A673 (cell line): Measurements from ENCODE around the gene KRTAP6-3. TPM values are rescaled to one million over a fixed set of nuclear protein-coding genes. Genes with fewer than 3 reads are reported as not detected.

Experiments used
- BruUV-seq: library from RNA; stranded (reverse); fragments of 400-500 nt; replicated peaks from 2 replicates; lab custom pipeline; 2021; lab: Mats Ljungman, UMichigan
- CTCF ChIA-PET: fragments of 300-600 bp; sonication (Branson Sonifier 250); formaldehyde crosslinking; loops from one replicate; lab custom pipeline; 2022; ENCODE audit warnings: antibody characterized with exemption; lab: Charles Lee
- POLR2A ChIA-PET: fragments of 300-600 bp; sonication (Branson Sonifier 250); formaldehyde crosslinking; loops from one replicate; lab custom pipeline; 2022; ENCODE audit warnings: antibody characterized with exemption; ENCODE audit not compliant: low non-redundant PET; lab: Charles Lee
- DNase-seq: peaks from one replicate; pipeline ENCODE4 v3.0.0-alpha.2; 2015; ENCODE audit warnings: low spot score
- H3K27ac ChIP-seq: fragments of 200-600 bp; sonication (generic); 2 replicates; pipeline ENCODE4 v1.5.1; 2016; ENCODE audit warnings: mixed run types, low read depth, mild to moderate bottlenecking, mixed read lengths, antibody characterized with exemption, low read length; ENCODE audit not compliant: poor library complexity, severe bottlenecking
- H3K27me3 ChIP-seq: fragments of 200-600 bp; sonication (generic); replicated peaks from 2 replicates; pipeline ENCODE4 v1.6.1; 2017; ENCODE audit warnings: mixed run types, low read depth, mild to moderate bottlenecking, mixed read lengths, antibody characterized with exemption, low read length; ENCODE audit not compliant: insufficient read depth, poor library complexity
- H3K36me3 ChIP-seq: fragments of 200-600 bp; sonication (generic); 2 replicates; pipeline ENCODE4 v1.6.1; 2016; ENCODE audit warnings: mixed run types, mild to moderate bottlenecking, mixed read lengths, antibody characterized with exemption, low read length; ENCODE audit not compliant: insufficient read depth, poor library complexity, severe bottlenecking
- H3K4me1 ChIP-seq: fragments of 200-600 bp; sonication (generic); 2 replicates; pipeline ENCODE4 v1.6.1; 2017; ENCODE audit warnings: mixed run types, mild to moderate bottlenecking, mixed read lengths, antibody characterized with exemption, low read length; ENCODE audit not compliant: insufficient read depth, poor library complexity, severe bottlenecking
- H3K4me3 ChIP-seq: fragments of 200-600 bp; sonication (generic); 2 replicates; pipeline ENCODE4 v1.5.1; 2016; ENCODE audit warnings: low read depth, mixed run types, mild to moderate bottlenecking, mixed read lengths, low read length; ENCODE audit not compliant: poor library complexity, severe bottlenecking
- H3K9me3 ChIP-seq: fragments of 200-600 bp; sonication (generic); 2 replicates; pipeline ENCODE4 v1.6.1; 2016; ENCODE audit warnings: mixed run types, low read depth, mild to moderate bottlenecking, mixed read lengths, antibody characterized with exemption, low read length; ENCODE audit not compliant: poor library complexity, severe bottlenecking
- EZH2 ChIP-seq: fragments of 200-600 bp; sonication (generic); IDR thresholded peaks from 2 replicates; pipeline ENCODE4 v1.6.1; 2017; ENCODE audit warnings: borderline replicate concordance, low read depth, mild to moderate bottlenecking, mixed read lengths, antibody characterized with exemption, low read length; ENCODE audit not compliant: poor library complexity, severe bottlenecking
- intact Hi-C: fragments of 100-400 bp; cut with micrococcal nuclease; formaldehyde crosslinking; loops from one replicate; pipeline ENCODE4 v1.10.0; 2022; ENCODE audit not compliant: unreplicated experiment
- total RNA-seq: library from RNA; stranded (reverse); gene quantifications from 2 replicates; pipeline ENCODE4 v1.2.3, GENCODE V29; 2021
- TF ChIP-seq, protein P1 (sequence below): fragments of 300-800, 200-600 bp; sonication (generic); conservative IDR thresholded peaks from 2 replicates; pipeline ENCODE4 v1.5.1; 2017; ENCODE audit warnings: low read depth, mild to moderate bottlenecking, antibody characterized with exemption, low read length, moderate library complexity, mixed read lengths

KRTAP6-3 gene
- total RNA-seq, 1 experiment from 2014 or later, result not detected

DNA sequence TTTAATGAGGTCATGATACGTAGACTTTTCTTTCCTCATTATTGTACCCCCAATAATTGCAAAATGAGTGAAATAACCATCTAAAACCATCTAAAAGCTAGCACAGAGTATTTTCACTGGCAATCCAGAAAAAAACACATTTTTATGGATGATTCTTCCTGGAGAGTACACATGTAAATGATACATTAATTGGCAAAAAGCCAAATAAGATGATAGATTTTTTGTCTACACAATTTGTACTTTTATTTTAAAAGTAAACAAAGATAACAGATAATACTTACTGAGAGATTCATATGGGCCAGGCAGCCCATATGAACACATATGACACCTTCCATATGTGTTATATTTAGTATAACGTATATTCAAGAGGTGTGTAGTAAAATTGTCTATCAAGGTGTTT, 28.6 kb upstream of the KRTAP6-3 start:
- DNase-seq, result no peak
- no peaks in the 10 kb centered on the region for H3K27me3 ChIP-seq
- TF ChIP-seq, protein P1, sequence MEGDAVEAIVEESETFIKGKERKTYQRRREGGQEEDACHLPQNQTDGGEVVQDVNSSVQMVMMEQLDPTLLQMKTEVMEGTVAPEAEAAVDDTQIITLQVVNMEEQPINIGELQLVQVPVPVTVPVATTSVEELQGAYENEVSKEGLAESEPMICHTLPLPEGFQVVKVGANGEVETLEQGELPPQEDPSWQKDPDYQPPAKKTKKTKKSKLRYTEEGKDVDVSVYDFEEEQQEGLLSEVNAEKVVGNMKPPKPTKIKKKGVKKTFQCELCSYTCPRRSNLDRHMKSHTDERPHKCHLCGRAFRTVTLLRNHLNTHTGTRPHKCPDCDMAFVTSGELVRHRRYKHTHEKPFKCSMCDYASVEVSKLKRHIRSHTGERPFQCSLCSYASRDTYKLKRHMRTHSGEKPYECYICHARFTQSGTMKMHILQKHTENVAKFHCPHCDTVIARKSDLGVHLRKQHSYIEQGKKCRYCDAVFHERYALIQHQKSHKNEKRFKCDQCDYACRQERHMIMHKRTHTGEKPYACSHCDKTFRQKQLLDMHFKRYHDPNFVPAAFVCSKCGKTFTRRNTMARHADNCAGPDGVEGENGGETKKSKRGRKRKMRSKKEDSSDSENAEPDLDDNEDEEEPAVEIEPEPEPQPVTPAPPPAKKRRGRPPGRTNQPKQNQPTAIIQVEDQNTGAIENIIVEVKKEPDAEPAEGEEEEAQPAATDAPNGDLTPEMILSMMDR, result no peak
- TF ChIP-seq EZH2, result no peak
- peaks cover 7% of the 10 kb centered on the region for H3K9me3 ChIP-seq
- CTCF ChIA-PET, result no interaction called here
- H3K4me1 ChIP-seq, result no peaks in the 10 kb centered on the region
- intact Hi-C loops, result no loop called here
- no peak overlapping the region for H3K4me3 ChIP-seq
- BruUV-seq, result no TSS peak
- H3K36me3 ChIP-seq, result no peaks in the 10 kb centered on the region
- POLR2A ChIA-PET, result no interaction called here
- H3K27ac ChIP-seq, result no peak overlapping the region

DNA sequence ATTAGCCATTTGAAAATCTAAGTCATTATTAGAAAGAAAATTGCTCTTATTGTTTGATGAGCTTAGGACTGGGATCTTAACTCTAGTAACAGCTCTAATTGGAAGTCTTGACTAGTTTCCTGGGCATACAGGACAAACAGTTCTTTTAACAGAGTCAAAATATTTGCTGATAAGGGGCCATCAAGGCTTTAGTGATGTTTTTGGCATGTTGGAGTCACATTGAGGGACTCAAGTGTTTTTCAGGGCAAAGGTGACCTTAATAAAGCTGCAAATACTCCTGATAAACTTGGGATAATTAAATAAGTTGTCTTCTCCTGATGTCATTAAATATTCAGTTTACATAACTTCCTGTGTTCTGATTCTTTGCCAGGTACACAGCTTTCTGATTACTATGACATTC, 24.6 kb upstream of the KRTAP6-3 start:
- Histone ChIP-seq H3K9me3 (no peaks in the 10 kb centered on the region), H3K36me3 (no peaks in the 10 kb centered on the region), H3K4me3 (no peak overlapping the region), H3K27me3 (no peaks in the 10 kb centered on the region), H3K4me1 (no peaks in the 10 kb centered on the region), H3K27ac (no peak overlapping the region)
- POLR2A ChIA-PET, result no interaction called here
- DNase-seq, result no peak
- intact Hi-C loops, result no loop called here
- CTCF ChIA-PET, result no interaction called here
- no TSS peak for BruUV-seq
- TF ChIP-seq, protein P1, result no peak
- TF ChIP-seq EZH2, result no peak

DNA sequence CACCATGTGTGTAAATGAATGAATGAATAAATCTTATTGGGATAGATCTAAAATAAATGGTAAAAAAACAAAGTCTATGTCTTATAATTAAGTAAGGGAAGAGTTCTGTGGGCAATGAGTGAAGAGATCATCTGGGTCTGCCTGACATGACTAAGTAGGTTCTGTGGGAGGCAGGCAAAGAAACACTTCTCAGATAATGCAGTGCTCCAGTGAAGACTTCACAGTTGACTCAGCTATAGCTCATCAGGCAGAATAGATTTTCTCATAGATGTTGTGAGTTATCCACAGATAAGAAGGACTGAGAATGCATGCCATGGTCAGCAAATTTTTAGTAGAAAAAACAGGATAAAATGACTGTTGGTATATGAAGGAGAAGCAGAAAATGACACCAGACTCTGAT, 14.5 kb upstream of the KRTAP6-3 start:
- BruUV-seq, result no TSS peak
- H3K27me3 ChIP-seq, result no peaks in the 10 kb centered on the region
- H3K27ac ChIP-seq, result no peak overlapping the region
- H3K9me3 ChIP-seq, result no peaks in the 10 kb centered on the region
- intact Hi-C loops, result no loop called here
- TF ChIP-seq, protein P1, result no peak
- TF ChIP-seq EZH2, result no peak
- no peak for DNase-seq
- H3K36me3 ChIP-seq, result no peaks in the 10 kb centered on the region
- H3K4me3 ChIP-seq, result no peak overlapping the region
- no peaks in the 10 kb centered on the region for H3K4me1 ChIP-seq
- POLR2A ChIA-PET, result no interaction called here
- CTCF ChIA-PET, result no interaction called here
